KMS-11 (cell line): ENCODE results near the gene SRPRB.

Experiments
- H2AFZ ChIP-seq: fragments of 200-600 bp; sonication (generic); 2 replicates; pipeline ENCODE4 v1.6.1; 2016; ENCODE audit warnings: antibody characterized with exemption, mixed run types, low read depth
- H3K27ac ChIP-seq: fragments of 200-600 bp; sonication (generic); 2 replicates; pipeline ENCODE4 v1.6.1; 2016; ENCODE audit warnings: mild to moderate bottlenecking, mixed run types
- H3K27me3 ChIP-seq: fragments of 200-600 bp; sonication (generic); 2 replicates; pipeline ENCODE4 v1.6.1; 2017; ENCODE audit warnings: mild to moderate bottlenecking, low read depth, mixed run types, moderate library complexity; ENCODE audit not compliant: insufficient read depth
- H3K36me3 ChIP-seq: fragments of 200-600 bp; sonication (generic); 2 replicates; pipeline ENCODE4 v1.6.1; 2017; ENCODE audit warnings: mild to moderate bottlenecking, mixed run types; ENCODE audit not compliant: insufficient read depth
- H3K4me1 ChIP-seq: fragments of 200-600 bp; sonication (generic); 2 replicates; pipeline ENCODE4 v1.6.1; 2016; ENCODE audit warnings: mild to moderate bottlenecking, low read depth, mixed run types; ENCODE audit not compliant: poor library complexity, severe bottlenecking
- H3K4me2 ChIP-seq: fragments of 200-600 bp; sonication (generic); 2 replicates; pipeline ENCODE4 v1.7.0; 2016; ENCODE audit warnings: mild to moderate bottlenecking, mixed run types
- H3K4me3 ChIP-seq: fragments of 200-600 bp; sonication (generic); IDR thresholded peaks from 2 replicates; pipeline ENCODE4 v1.6.1; 2017; ENCODE audit warnings: low read depth, low read length, mixed read lengths; ENCODE audit not compliant: insufficient read depth
- H3K79me2 ChIP-seq: fragments of 200-600 bp; sonication (generic); 2 replicates; pipeline ENCODE4 v1.6.1; 2016; ENCODE audit warnings: low read depth, mixed run types; ENCODE audit not compliant: insufficient read depth
- H3K9ac ChIP-seq: fragments of 200-600 bp; sonication (generic); 2 replicates; pipeline ENCODE4 v1.6.1; 2016; ENCODE audit warnings: mild to moderate bottlenecking, mixed run types
- H4K20me1 ChIP-seq: fragments of 200-600 bp; sonication (generic); 2 replicates; pipeline ENCODE4 v1.6.1; 2016; ENCODE audit warnings: mild to moderate bottlenecking, mixed run types; ENCODE audit not compliant: insufficient read depth
- TF ChIP-seq, protein P1 (sequence below): fragments of 200-600 bp; sonication (generic); conservative IDR thresholded peaks from 2 replicates; pipeline ENCODE4 v1.6.1; 2017; ENCODE audit warnings: low read depth, mild to moderate bottlenecking, antibody characterized with exemption, low read length, moderate library complexity, mixed read lengths

The SRPRB gene, protein sequence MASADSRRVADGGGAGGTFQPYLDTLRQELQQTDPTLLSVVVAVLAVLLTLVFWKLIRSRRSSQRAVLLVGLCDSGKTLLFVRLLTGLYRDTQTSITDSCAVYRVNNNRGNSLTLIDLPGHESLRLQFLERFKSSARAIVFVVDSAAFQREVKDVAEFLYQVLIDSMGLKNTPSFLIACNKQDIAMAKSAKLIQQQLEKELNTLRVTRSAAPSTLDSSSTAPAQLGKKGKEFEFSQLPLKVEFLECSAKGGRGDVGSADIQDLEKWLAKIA

DNA sequence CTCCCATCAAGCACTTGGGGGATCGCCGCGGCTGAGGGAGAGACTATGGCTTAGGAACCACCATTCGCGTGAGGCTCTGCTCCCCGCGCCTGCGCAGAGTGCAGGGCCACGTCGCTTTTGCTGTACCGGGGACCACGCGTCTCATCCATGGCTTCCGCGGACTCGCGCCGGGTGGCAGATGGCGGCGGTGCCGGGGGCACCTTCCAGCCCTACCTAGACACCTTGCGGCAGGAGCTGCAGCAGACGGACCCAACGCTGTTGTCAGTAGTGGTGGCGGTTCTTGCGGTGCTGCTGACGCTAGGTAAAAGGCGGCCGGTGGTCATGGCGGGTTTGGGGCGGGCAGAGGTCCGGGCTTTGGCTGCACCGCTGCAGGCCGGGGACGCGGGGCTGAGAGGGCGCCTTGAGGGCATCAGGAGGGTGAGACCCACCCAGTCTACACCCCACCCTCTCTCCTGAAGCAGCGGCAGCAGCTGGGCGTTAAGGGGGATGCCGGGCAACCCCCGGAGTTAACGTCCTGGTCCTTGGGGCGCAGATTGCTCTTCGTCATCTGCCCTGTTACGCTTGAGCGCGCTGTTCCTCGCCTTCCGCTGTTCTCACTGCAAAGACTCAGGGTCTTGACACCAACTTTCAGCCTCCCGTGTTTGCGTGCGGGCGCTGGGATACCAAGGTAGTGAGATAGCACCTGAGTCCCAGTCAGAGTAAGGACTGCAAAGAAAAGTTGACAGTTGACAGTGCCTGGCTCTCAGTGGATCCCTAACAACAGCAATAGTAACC lies at the start of gene SRPRB:
TSS of gene SRPRB (plus strand) at position 114 of the 774 bp plus-strand sequence. CDS start at position 148, 34 bp downstream.
- Histone ChIP-seq H3K4me1 (peaks cover 33% of the 10 kb centered on the region), H3K27ac (peak within 1 kb of the TSS; percentile 69), H3K9ac (peak within 1 kb of the TSS; percentile 92), H3K27me3 (no peaks in the 10 kb centered on the region), H4K20me1 (no peaks in the 10 kb centered on the region), H3K4me3 (peak within 1 kb of the TSS; percentile 94), H2AFZ (peak within 1 kb of the TSS; percentile 100), H3K36me3 (peaks cover 6% of the 10 kb centered on the region; the same call in 1 of the 2 replicates), H3K79me2 (peaks cover 43% of the 10 kb centered on the region), H3K4me2 (peak within 1 kb of the TSS; percentile 99)
- TF ChIP-seq, protein P1, sequence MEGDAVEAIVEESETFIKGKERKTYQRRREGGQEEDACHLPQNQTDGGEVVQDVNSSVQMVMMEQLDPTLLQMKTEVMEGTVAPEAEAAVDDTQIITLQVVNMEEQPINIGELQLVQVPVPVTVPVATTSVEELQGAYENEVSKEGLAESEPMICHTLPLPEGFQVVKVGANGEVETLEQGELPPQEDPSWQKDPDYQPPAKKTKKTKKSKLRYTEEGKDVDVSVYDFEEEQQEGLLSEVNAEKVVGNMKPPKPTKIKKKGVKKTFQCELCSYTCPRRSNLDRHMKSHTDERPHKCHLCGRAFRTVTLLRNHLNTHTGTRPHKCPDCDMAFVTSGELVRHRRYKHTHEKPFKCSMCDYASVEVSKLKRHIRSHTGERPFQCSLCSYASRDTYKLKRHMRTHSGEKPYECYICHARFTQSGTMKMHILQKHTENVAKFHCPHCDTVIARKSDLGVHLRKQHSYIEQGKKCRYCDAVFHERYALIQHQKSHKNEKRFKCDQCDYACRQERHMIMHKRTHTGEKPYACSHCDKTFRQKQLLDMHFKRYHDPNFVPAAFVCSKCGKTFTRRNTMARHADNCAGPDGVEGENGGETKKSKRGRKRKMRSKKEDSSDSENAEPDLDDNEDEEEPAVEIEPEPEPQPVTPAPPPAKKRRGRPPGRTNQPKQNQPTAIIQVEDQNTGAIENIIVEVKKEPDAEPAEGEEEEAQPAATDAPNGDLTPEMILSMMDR: no peak

DNA sequence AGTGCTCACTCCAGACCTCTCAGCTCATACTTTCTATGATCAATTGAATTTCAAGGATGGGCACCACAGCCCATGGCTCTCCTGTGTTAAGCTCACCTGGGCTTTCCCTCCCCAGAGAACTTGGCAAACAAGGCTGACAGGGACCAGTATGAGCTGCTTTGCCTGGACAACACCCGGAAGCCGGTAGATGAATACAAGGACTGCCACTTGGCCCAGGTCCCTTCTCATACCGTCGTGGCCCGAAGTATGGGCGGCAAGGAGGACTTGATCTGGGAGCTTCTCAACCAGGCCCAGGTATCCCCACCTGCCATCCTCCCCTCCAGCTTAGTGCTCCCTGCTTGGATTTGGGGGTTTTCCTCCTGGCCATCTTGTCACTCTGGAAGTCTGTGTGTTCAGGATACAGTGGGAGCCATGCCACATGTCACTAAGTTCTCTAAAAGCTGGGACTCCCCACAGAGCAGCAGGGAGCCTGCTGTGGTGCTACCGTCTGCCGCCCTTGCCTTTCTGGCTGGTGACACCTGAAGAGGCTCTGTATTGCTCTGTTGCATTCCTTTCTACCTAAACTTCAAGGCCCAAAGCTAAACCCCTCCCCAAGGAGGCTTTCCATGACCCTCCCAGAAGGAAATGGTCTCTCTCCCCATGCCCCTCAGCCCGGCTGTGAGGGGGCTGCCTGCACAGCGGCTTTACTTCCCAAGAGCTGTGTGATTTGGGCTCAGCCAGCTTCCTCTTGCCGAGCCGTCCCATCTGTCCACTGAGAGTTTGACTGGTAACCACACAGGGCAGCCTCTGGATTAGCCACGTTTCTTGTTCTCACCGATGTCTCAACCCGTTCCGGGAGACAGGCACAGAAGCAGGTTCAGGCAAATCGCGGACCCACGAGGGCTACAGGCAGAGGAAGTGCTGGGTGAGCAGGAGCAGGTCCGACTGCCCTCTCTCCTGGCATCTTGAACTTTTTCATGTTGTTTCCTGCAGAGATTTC lies 48.6 kb upstream of the SRPRB start:
- H2AFZ ChIP-seq: no peak overlapping the region
- TF ChIP-seq, protein P1: no peak
- H3K4me1 ChIP-seq: no peaks in the 10 kb centered on the region
- H3K27me3 ChIP-seq: no peaks in the 10 kb centered on the region
- no peaks in the 10 kb centered on the region for H3K79me2 ChIP-seq
- H3K9ac ChIP-seq: no peak overlapping the region
- H3K4me3 ChIP-seq: no peak overlapping the region
- H3K27ac ChIP-seq: no peak overlapping the region
- no peaks in the 10 kb centered on the region for H4K20me1 ChIP-seq
- no peaks in the 10 kb centered on the region for H3K36me3 ChIP-seq
- H3K4me2 ChIP-seq: no peak overlapping the region

DNA sequence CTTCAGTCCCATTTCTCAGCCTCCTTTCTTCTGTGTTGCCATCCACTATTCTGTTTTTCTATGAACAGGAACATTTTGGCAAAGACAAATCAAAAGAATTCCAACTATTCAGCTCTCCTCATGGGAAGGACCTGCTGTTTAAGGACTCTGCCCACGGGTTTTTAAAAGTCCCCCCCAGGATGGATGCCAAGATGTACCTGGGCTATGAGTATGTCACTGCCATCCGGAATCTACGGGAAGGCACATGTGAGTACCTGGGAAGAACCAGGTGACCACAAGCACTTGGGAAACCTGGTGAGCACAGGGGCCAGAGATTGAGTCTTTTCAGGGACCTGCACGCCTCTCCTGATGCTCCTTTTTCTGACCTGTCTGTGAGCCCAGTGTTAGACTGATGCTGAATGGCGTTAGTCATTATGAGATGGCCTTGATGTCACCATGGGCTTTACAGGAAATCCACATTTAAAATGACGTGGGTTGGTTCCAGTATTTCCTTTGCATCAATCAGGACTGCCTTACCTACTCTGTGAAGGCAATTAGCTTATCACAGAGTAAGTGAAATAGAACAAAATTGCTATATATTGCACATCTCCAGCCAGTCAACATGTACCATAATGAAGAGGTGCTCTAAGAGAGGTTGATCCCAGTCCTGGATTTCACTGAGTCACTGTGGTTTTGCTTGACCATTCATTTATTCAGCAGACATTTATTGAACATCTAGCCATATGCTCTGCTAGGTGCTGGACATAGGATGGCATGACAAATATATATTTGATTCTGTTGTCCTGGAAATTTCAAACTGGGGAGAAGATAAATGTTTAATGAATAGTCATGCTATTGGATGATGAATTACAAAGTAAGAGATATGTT lies 47.7 kb upstream of the SRPRB start:
- H2AFZ ChIP-seq: no peak overlapping the region
- no peaks in the 10 kb centered on the region for H3K36me3 ChIP-seq
- no peak overlapping the region for H3K4me2 ChIP-seq
- no peaks in the 10 kb centered on the region for H3K79me2 ChIP-seq
- H3K27ac ChIP-seq: no peak overlapping the region
- H3K27me3 ChIP-seq: no peaks in the 10 kb centered on the region
- no peaks in the 10 kb centered on the region for H4K20me1 ChIP-seq
- no peak overlapping the region for H3K4me3 ChIP-seq
- no peak overlapping the region for H3K9ac ChIP-seq
- TF ChIP-seq, protein P1: no peak
- no peaks in the 10 kb centered on the region for H3K4me1 ChIP-seq
